ENCODE data around the gene CNTFR. TPM values are rescaled to one million over a fixed set of nuclear protein-coding genes. Genes with fewer than 3 reads are reported as not detected.

The CNTFR gene
- total and polyA plus RNA-seq, 4 experiments from 2014 or later = not detected

DNA sequence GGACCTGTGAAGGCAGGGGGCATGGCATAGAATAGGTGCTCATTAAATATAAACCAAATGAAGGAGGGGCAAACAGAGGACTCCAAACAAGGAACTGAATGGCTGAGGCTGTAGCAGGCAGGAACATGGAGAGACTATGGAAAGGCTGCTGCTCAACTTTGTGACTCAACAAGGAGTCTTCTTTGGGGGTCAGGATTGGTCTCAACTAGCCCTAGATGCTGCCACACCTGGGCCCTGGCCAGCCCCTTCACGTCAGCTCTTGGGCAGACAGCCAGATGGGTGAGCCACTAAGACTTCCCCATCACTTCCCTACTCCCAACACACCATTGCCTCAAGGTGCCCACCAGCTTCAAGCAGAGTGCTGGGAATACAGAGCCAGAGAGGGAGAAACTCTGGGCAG lies 11.4 kb upstream of the CNTFR start:
- Histone ChIP-seq H3K36me3 (ENCODE audit: insufficient read depth, low read length) (no peaks in the 10 kb centered on the region), H3K9me3 (ENCODE audit: control insufficient read depth in 1 of 2, low read length in 2 of 2) (no peaks in the 10 kb centered on the region), H3K27me3 (ENCODE audit: insufficient read depth, low read length) (no peaks in the 10 kb centered on the region), H3K4me1 (ENCODE audit: insufficient read depth, low read length) (no peaks in the 10 kb centered on the region), H3K27ac (ENCODE audit: low read depth, low read length) (no peak overlapping the region), H3K4me3 (ENCODE audit: low read length in 2 of 2) (no peak overlapping the region)
- peaks cover 0 to 2% (median 0%) of the 10 kb centered on the region in 4 donors for H3K4me1 Mint-ChIP-seq
- no peak overlapping the region for H3K4me3 Mint-ChIP-seq
- DNase-seq = no peak
- ChIA-PET CTCF (ENCODE audit: partially characterized antibody) (interaction anchor here (0.8 to 1.0 kb wide), 2 partner anchors 10 to 33 kb away, joined by 3 read pairs; no protein-coding TSS in a partner anchor), POLR2A (ENCODE audit: partially characterized antibody) (no interaction called here)
- peak overlapping the region in 1 of 7 donors; percentile 14 for H3K27ac Mint-ChIP-seq
- peaks cover 5 to 6% of the 10 kb centered on the region in 2 donors for H3K27me3 Mint-ChIP-seq
- no peaks in the 10 kb centered on the region for H3K36me3 Mint-ChIP-seq
- intact Hi-C loops (cut with micrococcal nuclease) = loop anchor here (5.0 kb wide), 1 partner anchor 36 kb away; the partner anchor contains the start of gene SIGMAR1
- no peaks in the 10 kb centered on the region for H3K9me3 Mint-ChIP-seq

- POLR2A ChIA-PET (ENCODE audit: partially characterized antibody) = interaction anchor here (1.9 kb wide), 1 partner anchor 38 kb away, joined by 6 read pairs; the partner anchor contains the start of gene SIGMAR1
- no peaks in the 10 kb centered on the region for H3K9me3 ChIP-seq (ENCODE audit: control insufficient read depth in 1 of 2, low read length in 2 of 2)
These were observed 10.0 kb upstream of the CNTFR start for GRCh38 chr9:34599546-34599945.

DNA sequence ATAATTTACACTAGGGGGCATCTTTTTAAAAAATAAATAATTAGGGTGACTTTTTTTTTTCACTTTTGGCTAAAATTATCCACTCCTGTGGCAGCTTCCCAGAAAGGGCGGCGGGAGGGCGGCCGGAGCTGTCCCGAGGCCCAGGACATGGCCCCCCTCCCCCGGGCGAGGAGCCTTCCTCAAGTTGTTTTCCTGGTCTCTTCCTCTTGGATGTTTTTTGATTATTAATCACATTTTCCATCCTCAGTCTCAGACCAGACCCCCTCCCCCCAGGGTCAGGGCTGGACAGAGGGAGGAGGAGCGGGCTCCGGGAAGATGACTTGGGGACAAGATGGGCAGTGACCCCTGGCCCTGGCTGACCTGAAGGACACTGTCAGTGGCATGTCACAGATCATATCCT lies 4.7 kb upstream of the CNTFR start:
- peaks cover 5 to 25% (median 11%) of the 10 kb centered on the region in 4 donors for H3K4me1 Mint-ChIP-seq
- no peak overlapping the region for H3K27ac Mint-ChIP-seq
- H3K27me3 ChIP-seq (ENCODE audit: insufficient read depth, low read length) = peaks cover 36% of the 10 kb centered on the region
- peaks cover 19% of the 10 kb centered on the region for H3K4me1 ChIP-seq (ENCODE audit: insufficient read depth, low read length)
- ChIA-PET POLR2A (ENCODE audit: partially characterized antibody) (no interaction called here), CTCF (ENCODE audit: partially characterized antibody) (interaction anchor here (1.4 to 1.8 kb wide), 3 partner anchors 9 to 190 kb away, joined by 5 to 7 read pairs (median 5); no protein-coding TSS in a partner anchor)
- H3K4me3 ChIP-seq (ENCODE audit: low read length in 2 of 2) = no peak overlapping the region
- H3K9me3 ChIP-seq (ENCODE audit: control insufficient read depth in 1 of 2, low read length in 2 of 2) = no peaks in the 10 kb centered on the region
- intact Hi-C loops (cut with micrococcal nuclease) = loop anchor here (5.0 kb wide), 1 partner anchor 47 kb away; no protein-coding TSS in a partner anchor
- peaks cover 0 to 2% (median 0%) of the 10 kb centered on the region in 8 donors for H3K9me3 Mint-ChIP-seq
- no peak overlapping the region for H3K27ac ChIP-seq (ENCODE audit: low read depth, low read length)
- H3K36me3 Mint-ChIP-seq = no peaks in the 10 kb centered on the region
- no peak for DNase-seq
- no peak overlapping the region for H3K4me3 Mint-ChIP-seq
- no peaks in the 10 kb centered on the region for H3K36me3 ChIP-seq (ENCODE audit: insufficient read depth, low read length)
- H3K27me3 Mint-ChIP-seq = peaks cover 27 to 43% of the 10 kb centered on the region in 2 donors

More at GRCh38 chr9:34599546-34599945, 10.0 kb upstream of the CNTFR start:
- no peak overlapping the region for H3K4me3 ChIP-seq (ENCODE audit: low read length in 2 of 2)
- H3K36me3 ChIP-seq (ENCODE audit: insufficient read depth, low read length) = no peaks in the 10 kb centered on the region
- intact Hi-C loops (cut with micrococcal nuclease) = no loop called here
- no peaks in the 10 kb centered on the region for H3K4me1 ChIP-seq (ENCODE audit: insufficient read depth, low read length)
- H3K4me1 Mint-ChIP-seq = peaks cover 0 to 2% (median 0%) of the 10 kb centered on the region in 4 donors
- H3K36me3 Mint-ChIP-seq = no peaks in the 10 kb centered on the region
- CTCF ChIA-PET (ENCODE audit: partially characterized antibody) = interaction anchor here (1.0 to 2.2 kb wide), 2 partner anchors 11 to 35 kb away, joined by 3 to 7 read pairs; no protein-coding TSS in a partner anchor
- no peak overlapping the region for H3K27ac Mint-ChIP-seq
- no peak overlapping the region for H3K27ac ChIP-seq (ENCODE audit: low read depth, low read length)
- peaks cover 11% of the 10 kb centered on the region in 2 donors for H3K27me3 Mint-ChIP-seq
- H3K4me3 Mint-ChIP-seq = no peak overlapping the region
- H3K27me3 ChIP-seq (ENCODE audit: insufficient read depth, low read length) = peaks cover 7% of the 10 kb centered on the region
- H3K9me3 Mint-ChIP-seq = no peaks in the 10 kb centered on the region
- DNase-seq = no peak

- DNase-seq = no peak
- Histone ChIP-seq H3K36me3 (ENCODE audit: insufficient read depth, low read length) (no peaks in the 10 kb centered on the region), H3K9me3 (ENCODE audit: control insufficient read depth in 1 of 2, low read length in 2 of 2) (no peaks in the 10 kb centered on the region), H3K27ac (ENCODE audit: low read depth, low read length) (no peak overlapping the region), H3K4me1 (ENCODE audit: insufficient read depth, low read length) (peaks cover 25% of the 10 kb centered on the region), H3K27me3 (ENCODE audit: insufficient read depth, low read length) (peaks cover 44% of the 10 kb centered on the region), H3K4me3 (ENCODE audit: low read length in 2 of 2) (no peak overlapping the region)
- no peaks in the 10 kb centered on the region for H3K36me3 Mint-ChIP-seq
- H3K9me3 Mint-ChIP-seq = peaks cover 0 to 2% (median 0%) of the 10 kb centered on the region in 8 donors
- CTCF ChIA-PET (ENCODE audit: partially characterized antibody) = interaction anchor here (1.7 to 3.0 kb wide), 2 partner anchors 41 to 162 kb away, joined by 7 to 14 read pairs; no protein-coding TSS in a partner anchor
- peaks cover 38 to 53% of the 10 kb centered on the region in 2 donors for H3K27me3 Mint-ChIP-seq
- H3K27ac Mint-ChIP-seq = peak overlapping the region in 1 of 7 donors; percentile 69
- peak overlapping the region in 7 of 8 donors; percentile 25 to 86 (median 78) for H3K4me3 Mint-ChIP-seq
- H3K4me1 Mint-ChIP-seq = peaks cover 12 to 35% (median 20%) of the 10 kb centered on the region in 4 donors
- intact Hi-C loops (cut with micrococcal nuclease) = loop anchor here (5.0 kb wide), 1 partner anchor 46 kb away; no protein-coding TSS in a partner anchor
- POLR2A ChIA-PET (ENCODE audit: partially characterized antibody) = no interaction called here
These were observed 3.5 kb upstream of the CNTFR start for GRCh38 chr9:34592895-34593601.

DNA sequence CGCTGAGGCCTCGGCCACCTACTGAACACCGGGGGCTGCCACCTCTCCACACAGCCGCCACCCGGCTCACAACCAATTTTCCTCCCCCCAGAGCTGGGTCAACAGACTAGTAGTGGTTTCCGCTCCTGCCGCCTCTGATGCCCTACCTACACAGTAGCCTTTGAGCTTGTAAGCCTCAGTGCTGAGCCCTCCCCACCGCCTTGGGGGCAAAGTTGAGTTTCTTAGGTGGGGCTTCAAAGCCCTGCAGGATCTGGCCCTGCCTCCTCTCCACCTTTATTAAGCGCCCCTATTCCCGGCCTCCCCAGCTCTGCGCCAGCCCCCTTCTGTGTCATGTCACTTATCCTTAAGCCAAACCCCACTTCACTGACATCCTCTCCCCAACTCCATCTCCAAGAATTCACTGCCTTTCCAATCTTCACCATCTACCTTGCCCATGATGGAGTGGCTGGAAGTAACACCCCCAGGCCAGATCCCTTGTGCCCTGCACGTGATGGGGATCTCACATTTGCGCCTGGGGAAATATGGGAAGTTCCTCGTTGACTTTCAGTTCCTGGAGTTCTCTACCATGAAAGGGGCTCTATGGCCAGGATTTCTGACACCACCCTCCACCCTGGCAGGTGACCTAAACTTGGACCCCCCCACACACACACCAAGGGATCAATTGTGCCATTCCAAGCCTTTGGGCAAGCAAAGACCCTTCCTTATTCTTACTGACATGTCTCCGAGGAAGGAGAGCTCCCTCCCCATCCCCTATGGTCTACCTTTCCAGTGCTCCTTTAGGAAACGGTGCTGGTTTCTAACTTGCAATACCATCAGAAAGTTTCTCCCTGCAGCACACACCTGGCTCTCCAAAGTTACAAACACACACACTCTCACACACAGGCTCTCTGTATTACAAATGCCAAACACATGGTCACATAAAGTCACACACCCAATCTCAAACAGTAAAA lies 2.7 kb upstream of the CNTFR start:
- Histone ChIP-seq H3K36me3 (ENCODE audit: insufficient read depth, low read length) (no peaks in the 10 kb centered on the region), H3K9me3 (ENCODE audit: control insufficient read depth in 1 of 2, low read length in 2 of 2) (no peaks in the 10 kb centered on the region), H3K27ac (ENCODE audit: low read depth, low read length) (no peak overlapping the region), H3K4me3 (ENCODE audit: low read length in 2 of 2) (peak overlapping the region in 1 of 2 donors; percentile 50), H3K4me1 (ENCODE audit: insufficient read depth, low read length) (peaks cover 25% of the 10 kb centered on the region), H3K27me3 (ENCODE audit: insufficient read depth, low read length) (peaks cover 47% of the 10 kb centered on the region)
- intact Hi-C loops (cut with micrococcal nuclease) = loop anchor here (1.0 to 5.0 kb wide), 4 partner anchors 45 to 188 kb away; no protein-coding TSS in a partner anchor
- H3K27me3 Mint-ChIP-seq = peaks cover 44 to 62% of the 10 kb centered on the region in 2 donors
- peaks cover 0 to 2% (median 0%) of the 10 kb centered on the region in 8 donors for H3K9me3 Mint-ChIP-seq
- peaks cover 12 to 44% (median 20%) of the 10 kb centered on the region in 4 donors for H3K4me1 Mint-ChIP-seq
- H3K4me3 Mint-ChIP-seq = peak overlapping the region; percentile 25 to 86 (median 80)
- no peaks in the 10 kb centered on the region for H3K36me3 Mint-ChIP-seq
- H3K27ac Mint-ChIP-seq = peak overlapping the region in 2 of 7 donors; percentile 0 to 69
- ChIA-PET POLR2A (ENCODE audit: partially characterized antibody) (interaction anchor here (0.6 to 1.2 kb wide), 2 partner anchors 14 to 262 kb away, joined by 3 to 4 read pairs; no protein-coding TSS in a partner anchor), CTCF (ENCODE audit: partially characterized antibody) (interaction anchor here (0.6 to 3.0 kb wide), 37 partner anchors 10 to 968 kb away, joined by 3 to 21 read pairs (median 4); partner anchors contain the start of genes DCTN3, GALT, RPP25L and SIGMAR1)
- DNase-seq = no peak

- Mint-ChIP-seq H3K4me3 (peak overlapping the region; percentile 25 to 85 (median 80)), H3K36me3 (no peaks in the 10 kb centered on the region), H3K9me3 (peaks cover 0 to 2% (median 0%) of the 10 kb centered on the region in 8 donors), H3K27me3 (peaks cover 52 to 67% of the 10 kb centered on the region in 2 donors), H3K27ac (no peak overlapping the region), H3K4me1 (peaks cover 12 to 45% (median 20%) of the 10 kb centered on the region in 4 donors)
- H3K27ac ChIP-seq (ENCODE audit: low read depth, low read length) = no peak overlapping the region
- no peaks in the 10 kb centered on the region for H3K36me3 ChIP-seq (ENCODE audit: insufficient read depth, low read length)
- intact Hi-C loops (cut with micrococcal nuclease) = loop anchor here (1.0 to 5.0 kb wide), 4 partner anchors 44 to 187 kb away; no protein-coding TSS in a partner anchor
- ChIA-PET CTCF (ENCODE audit: partially characterized antibody) (interaction anchor here (0.6 to 3.0 kb wide), 40 partner anchors 7 to 967 kb away, joined by 3 to 21 read pairs (median 4); partner anchors contain the start of genes DCTN3, GALT, RPP25L and SIGMAR1), POLR2A (ENCODE audit: partially characterized antibody) (interaction anchor here (0.6 to 1.2 kb wide), 2 partner anchors 13 to 261 kb away, joined by 3 to 4 read pairs; no protein-coding TSS in a partner anchor)
- H3K9me3 ChIP-seq (ENCODE audit: control insufficient read depth in 1 of 2, low read length in 2 of 2) = no peaks in the 10 kb centered on the region
- H3K4me3 ChIP-seq (ENCODE audit: low read length in 2 of 2) = peak overlapping the region; percentile 23 to 50
- DNase-seq = peak; percentile 61 to 74 (median 65)
- H3K4me1 ChIP-seq (ENCODE audit: insufficient read depth, low read length) = peaks cover 25% of the 10 kb centered on the region
- peaks cover 47% of the 10 kb centered on the region for H3K27me3 ChIP-seq (ENCODE audit: insufficient read depth, low read length)
These were observed 1.9 kb upstream of the CNTFR start for GRCh38 chr9:34591248-34591916.

All from CD4-positive, alpha-beta memory T cell (primary cell).